SU-DHL-6 (cell line): ENCODE measurements around the gene GMPPA.

Experiments
- H2AFZ ChIP-seq: fragments of 200-600 bp; sonication (generic); 2 replicates; pipeline ENCODE4 v1.6.1; 2014; ENCODE audit warnings: low read depth, mild to moderate bottlenecking, moderate library complexity, mixed read lengths, antibody characterized with exemption, low read length; ENCODE audit not compliant: severe bottlenecking
- H3F3A ChIP-seq: fragments of 200-600 bp; shearing (Covaris generic); 2 replicates; pipeline ENCODE4 v1.6.0; 2016; ENCODE audit warnings: antibody characterized with exemption, mild to moderate bottlenecking; ENCODE audit not compliant: insufficient read depth
- H3K27ac ChIP-seq: fragments of 200-600 bp; sonication (generic); 2 replicates; pipeline ENCODE4 v1.5.1; 2016; ENCODE audit warnings: low read depth, mild to moderate bottlenecking, low read length, moderate library complexity, mixed read lengths
- H3K27me3 ChIP-seq: fragments of 200-600 bp; sonication (generic), shearing (Covaris generic); 2 replicates; pipeline ENCODE4 v1.6.0; 2014; ENCODE audit warnings: mild to moderate bottlenecking, low read length
- H3K36me3 ChIP-seq: fragments of 200-600 bp; sonication (generic); 2 replicates; pipeline ENCODE4 v1.6.1; 2014; ENCODE audit warnings: mild to moderate bottlenecking, low read length, mixed read lengths
- H3K4me2 ChIP-seq: fragments of 300-600, 200-600 bp; shearing (Covaris generic), sonication (generic); 2 replicates; pipeline ENCODE4 v1.6.0; 2014; ENCODE audit warnings: low read length, low read depth, mild to moderate bottlenecking; ENCODE audit not compliant: poor library complexity, severe bottlenecking
- H3K4me3 ChIP-seq: fragments of 200-600 bp; sonication (generic); 2 replicates; pipeline ENCODE4 v1.5.1; 2014; ENCODE audit warnings: antibody characterized with exemption, low read length, mild to moderate bottlenecking, mixed read lengths; ENCODE audit not compliant: insufficient read depth, poor library complexity, severe bottlenecking
- H3K79me2 ChIP-seq: fragments of 200-600 bp; sonication (generic); 2 replicates; pipeline ENCODE4 v1.6.1; 2014; ENCODE audit warnings: mild to moderate bottlenecking, low read length, moderate library complexity; ENCODE audit not compliant: insufficient read depth
- H3K9ac ChIP-seq: fragments of 200-600 bp; sonication (generic); 2 replicates; pipeline ENCODE4 v1.7.0; 2014; ENCODE audit warnings: mild to moderate bottlenecking, low read length
- H3K9me2 ChIP-seq: fragments of 200-600 bp; sonication (generic); replicated peaks from 2 replicates; pipeline ENCODE4 v1.6.1; 2014; ENCODE audit warnings: low read length; ENCODE audit not compliant: insufficient read depth
- H3K9me3 ChIP-seq: fragments of 200-600 bp; sonication (generic); 2 replicates; pipeline ENCODE4 v1.6.1; 2014; ENCODE audit warnings: low read length, mixed read lengths; ENCODE audit not compliant: insufficient read depth
- H4K20me1 ChIP-seq: fragments of 200-600 bp; sonication (generic); 2 replicates; pipeline ENCODE4 v1.6.1; 2014; ENCODE audit warnings: low read depth, mild to moderate bottlenecking, antibody characterized with exemption, low read length, moderate library complexity, mixed read lengths
- CTCF ChIP-seq: fragments of 200-600 bp; sonication (generic); IDR thresholded peaks from one replicate; pipeline ENCODE4 v1.5.1; 2017; ENCODE audit warnings: antibody characterized with exemption, mild to moderate bottlenecking, low read length, moderate library complexity; ENCODE audit not compliant: insufficient read depth, poor library complexity, severe bottlenecking
- EZH2phosphoT487 ChIP-seq: fragments of 200-600 bp; sonication (generic), shearing (Covaris generic); conservative IDR thresholded peaks from 2 replicates; pipeline ENCODE4 v1.6.1; 2018; ENCODE audit warnings: mild to moderate bottlenecking, antibody characterized with exemption, low read length, moderate library complexity, mixed read lengths

The GMPPA gene

GRCh38 chr2:219488844-219489194 lies 9.9 kb upstream of the GMPPA start:
- TF ChIP-seq EZH2phosphoT487, result no peak
- no peak for TF ChIP-seq CTCF
- no peaks in the 10 kb centered on the region for H3K36me3 ChIP-seq
- H3K9me2 ChIP-seq, result no peaks in the 10 kb centered on the region
- no peak overlapping the region for H3K4me3 ChIP-seq
- no peak overlapping the region for H3K4me2 ChIP-seq
- no peak overlapping the region for H3K9ac ChIP-seq
- H3F3A ChIP-seq, result no peaks in the 10 kb centered on the region
- H3K27me3 ChIP-seq, result no peaks in the 10 kb centered on the region
- no peak overlapping the region for H3K27ac ChIP-seq
- H3K79me2 ChIP-seq, result no peaks in the 10 kb centered on the region
- no peaks in the 10 kb centered on the region for H3K9me3 ChIP-seq
- H4K20me1 ChIP-seq, result no peaks in the 10 kb centered on the region
- H2AFZ ChIP-seq, result no peak overlapping the region

- H2AFZ ChIP-seq, result no peak overlapping the region
- no peak overlapping the region for H3K27ac ChIP-seq
- no peak overlapping the region for H3K4me2 ChIP-seq
- no peaks in the 10 kb centered on the region for H3K9me2 ChIP-seq
- H3K4me3 ChIP-seq, result no peak overlapping the region
- H3K79me2 ChIP-seq, result no peaks in the 10 kb centered on the region
- no peaks in the 10 kb centered on the region for H4K20me1 ChIP-seq
- H3K27me3 ChIP-seq, result no peaks in the 10 kb centered on the region
- H3F3A ChIP-seq, result no peaks in the 10 kb centered on the region
- no peaks in the 10 kb centered on the region for H3K9me3 ChIP-seq
- TF ChIP-seq EZH2phosphoT487, result no peak
- TF ChIP-seq CTCF, result no peak
- no peak overlapping the region for H3K9ac ChIP-seq
- no peaks in the 10 kb centered on the region for H3K36me3 ChIP-seq
Observed at GRCh38 chr2:219489315-219489714, 9.4 kb upstream of the GMPPA start.

- Histone ChIP-seq H3K36me3 (no peaks in the 10 kb centered on the region), H3K79me2 (no peaks in the 10 kb centered on the region), H2AFZ (no peak overlapping the region), H3K9ac (no peak overlapping the region), H3K9me2 (no peaks in the 10 kb centered on the region), H3K9me3 (no peaks in the 10 kb centered on the region), H3K27ac (no peak overlapping the region), H3K4me2 (no peak overlapping the region), H4K20me1 (no peaks in the 10 kb centered on the region), H3K27me3 (no peaks in the 10 kb centered on the region), H3F3A (no peaks in the 10 kb centered on the region), H3K4me3 (no peak overlapping the region)
- TF ChIP-seq EZH2phosphoT487 (no peak), CTCF (no peak)
Observed at GRCh38 chr2:219490186-219490585, 8.5 kb upstream of the GMPPA start.

- Histone ChIP-seq H2AFZ (no peak overlapping the region), H3F3A (no peaks in the 10 kb centered on the region), H3K36me3 (no peaks in the 10 kb centered on the region), H3K4me2 (no peak overlapping the region), H3K9me3 (no peaks in the 10 kb centered on the region), H4K20me1 (no peaks in the 10 kb centered on the region), H3K4me3 (no peak overlapping the region), H3K27ac (no peak overlapping the region), H3K27me3 (no peaks in the 10 kb centered on the region), H3K9ac (no peak overlapping the region), H3K79me2 (no peaks in the 10 kb centered on the region), H3K9me2 (no peaks in the 10 kb centered on the region)
- TF ChIP-seq EZH2phosphoT487, result no peak
- no peak for TF ChIP-seq CTCF
Observed at GRCh38 chr2:219490600-219491130, 8.0 kb upstream of the GMPPA start.
